Measurements from ENCODE around the gene SPATA2. TPM values are rescaled to one million over a fixed set of nuclear protein-coding genes. Genes with fewer than 3 reads are reported as not detected.

The SPATA2 gene
- total RNA-seq, 1 donor = 3.3 TPM

GRCh38 chr20:49892260-49892659 is 23.1 kb downstream of the SPATA2 start:
- H3K4me3 ChIP-seq (ENCODE audit: insufficient read depth, low read length) = no peak overlapping the region
- H3K79me2 ChIP-seq (ENCODE audit: insufficient read depth, low read length) = peaks cover 2% of the 10 kb centered on the region
- H3K27me3 ChIP-seq (ENCODE audit: insufficient read depth, low read length) = no peaks in the 10 kb centered on the region
- H3K4me1 ChIP-seq (ENCODE audit: insufficient read depth, low read length) = peaks cover 34% of the 10 kb centered on the region
- H3K4me2 ChIP-seq (ENCODE audit: insufficient read depth, low read length) = peak overlapping the region; percentile 36
- peaks cover 9% of the 10 kb centered on the region for H4K20me1 ChIP-seq (ENCODE audit: insufficient read depth, low read length)
- H3K36me3 ChIP-seq (ENCODE audit: insufficient read depth, low read length) = no peaks in the 10 kb centered on the region
- no peaks in the 10 kb centered on the region for H3K9me3 ChIP-seq (ENCODE audit: low read depth, low read length)
- no peak overlapping the region for H2AFZ ChIP-seq (ENCODE audit: low read length)
- TF ChIP-seq CTCF (IDR thresholded peaks at IDR 0.05; ENCODE audit: extremely low read depth, low read depth, low read length) = no peak
- no peak for DNase-seq (ENCODE audit: insufficient read length, low spot score, missing footprints)
- H3K27ac ChIP-seq (ENCODE audit: low read depth, low read length) = no peak overlapping the region

- Histone ChIP-seq H3K79me2 (ENCODE audit: insufficient read depth, low read length) (peaks cover 2% of the 10 kb centered on the region), H3K4me3 (ENCODE audit: insufficient read depth, low read length) (no peak overlapping the region), H3K4me2 (ENCODE audit: insufficient read depth, low read length) (no peak overlapping the region), H2AFZ (ENCODE audit: low read length) (no peak overlapping the region), H4K20me1 (ENCODE audit: insufficient read depth, low read length) (peaks cover 10% of the 10 kb centered on the region), H3K4me1 (ENCODE audit: insufficient read depth, low read length) (peaks cover 39% of the 10 kb centered on the region), H3K9me3 (ENCODE audit: low read depth, low read length) (no peaks in the 10 kb centered on the region), H3K27ac (ENCODE audit: low read depth, low read length) (no peak overlapping the region), H3K36me3 (ENCODE audit: insufficient read depth, low read length) (no peaks in the 10 kb centered on the region), H3K27me3 (ENCODE audit: insufficient read depth, low read length) (no peaks in the 10 kb centered on the region)
- no peak for DNase-seq (ENCODE audit: insufficient read length, low spot score, missing footprints)
- no peak for TF ChIP-seq CTCF (IDR thresholded peaks at IDR 0.05; ENCODE audit: extremely low read depth, low read depth, low read length)
These were observed 23.7 kb downstream of the SPATA2 start for GRCh38 chr20:49891476-49892110.

GRCh38 chr20:49890471-49891361 is 24.6 kb downstream of the SPATA2 start:
- Histone ChIP-seq H3K36me3 (ENCODE audit: insufficient read depth, low read length) (peaks cover under 1% of the 10 kb centered on the region), H3K4me3 (ENCODE audit: insufficient read depth, low read length) (no peak overlapping the region), H3K27ac (ENCODE audit: low read depth, low read length) (no peak overlapping the region), H2AFZ (ENCODE audit: low read length) (no peak overlapping the region), H4K20me1 (ENCODE audit: insufficient read depth, low read length) (peaks cover 10% of the 10 kb centered on the region), H3K79me2 (ENCODE audit: insufficient read depth, low read length) (peaks cover 2% of the 10 kb centered on the region), H3K4me1 (ENCODE audit: insufficient read depth, low read length) (peaks cover 39% of the 10 kb centered on the region), H3K4me2 (ENCODE audit: insufficient read depth, low read length) (no peak overlapping the region), H3K9me3 (ENCODE audit: low read depth, low read length) (no peaks in the 10 kb centered on the region), H3K27me3 (ENCODE audit: insufficient read depth, low read length) (no peaks in the 10 kb centered on the region)
- TF ChIP-seq CTCF (IDR thresholded peaks at IDR 0.05; ENCODE audit: extremely low read depth, low read depth, low read length) = no peak
- DNase-seq (ENCODE audit: insufficient read length, low spot score, missing footprints) = no peak

- Histone ChIP-seq H3K4me1 (ENCODE audit: insufficient read depth, low read length) (peaks cover 39% of the 10 kb centered on the region), H3K27ac (ENCODE audit: low read depth, low read length) (no peak overlapping the region), H3K79me2 (ENCODE audit: insufficient read depth, low read length) (peaks cover 2% of the 10 kb centered on the region), H4K20me1 (ENCODE audit: insufficient read depth, low read length) (peaks cover 10% of the 10 kb centered on the region), H3K4me2 (ENCODE audit: insufficient read depth, low read length) (no peak overlapping the region), H3K36me3 (ENCODE audit: insufficient read depth, low read length) (peaks cover 5% of the 10 kb centered on the region), H2AFZ (ENCODE audit: low read length) (no peak overlapping the region), H3K9me3 (ENCODE audit: low read depth, low read length) (no peaks in the 10 kb centered on the region), H3K27me3 (ENCODE audit: insufficient read depth, low read length) (no peaks in the 10 kb centered on the region), H3K4me3 (ENCODE audit: insufficient read depth, low read length) (no peak overlapping the region)
- no peak for TF ChIP-seq CTCF (IDR thresholded peaks at IDR 0.05; ENCODE audit: extremely low read depth, low read depth, low read length)
- DNase-seq (ENCODE audit: insufficient read length, low spot score, missing footprints) = no peak
These were observed 25.4 kb downstream of the SPATA2 start for GRCh38 chr20:49889935-49890333.

Data from osteoblast (primary cell).